Renal cortical epithelial cell (primary cell): ENCODE measurements around the gene RXRA. TPM values are rescaled to one million over a fixed set of nuclear protein-coding genes. Genes with fewer than 3 reads are reported as not detected.

Experiments used
- DNase-seq: peaks from one replicate; pipeline ENCODE4 v3.0.0-alpha.2; 2011; ENCODE audit warnings: low read depth
- total RNA-seq: library from RNA; depleted of rRNA; stranded (reverse); fragments of >200 nt; gene quantifications from 2 replicates; pipeline ENCODE4 v1.2.3, GENCODE V29; 2014

The RXRA gene
- total RNA-seq, 1 donor from 2014 or later = 26.5 TPM

GRCh38 chr9:134352247-134352933, 26.1 kb downstream of the RXRA start:
- no peak for DNase-seq

GRCh38 chr9:134353539-134353938, 27.3 kb downstream of the RXRA start:
- DNase-seq = no peak

GRCh38 chr9:134355158-134355557, 28.9 kb downstream of the RXRA start:
- DNase-seq = no peak

- DNase-seq = no peak
Observed at GRCh38 chr9:134355561-134356279, 29.5 kb downstream of the RXRA start.

- no peak for DNase-seq
Observed at GRCh38 chr9:134356496-134357470, 30.5 kb downstream of the RXRA start.

- DNase-seq = peak; percentile 25
Observed at GRCh38 chr9:134357631-134358025, 31.4 kb downstream of the RXRA start.

- DNase-seq = no peak
Observed at GRCh38 chr9:134358026-134358661, 31.9 kb downstream of the RXRA start.

- no peak for DNase-seq
Observed at GRCh38 chr9:134358662-134359319, 32.5 kb downstream of the RXRA start.

- DNase-seq = no peak
Observed at GRCh38 chr9:134359493-134360179, 33.4 kb downstream of the RXRA start.

- no peak for DNase-seq
Observed at GRCh38 chr9:134360180-134360759, 34.0 kb downstream of the RXRA start.

GRCh38 chr9:134360897-134361296, 34.6 kb downstream of the RXRA start:
- DNase-seq = no peak

- no peak for DNase-seq
Observed at GRCh38 chr9:134361426-134361825, 35.2 kb downstream of the RXRA start.

- no peak for DNase-seq
Observed at GRCh38 chr9:134361843-134362414, 35.7 kb downstream of the RXRA start.

- no peak for DNase-seq
Observed at GRCh38 chr9:134363450-134363849, 37.2 kb downstream of the RXRA start.

GRCh38 chr9:134364391-134365114, 38.3 kb downstream of the RXRA start:
- no peak for DNase-seq

GRCh38 chr9:134365115-134365596, 38.9 kb downstream of the RXRA start:
- DNase-seq = no peak

- DNase-seq = no peak
Observed at GRCh38 chr9:134365791-134366222, 39.6 kb downstream of the RXRA start.

GRCh38 chr9:134366223-134367031, 40.2 kb downstream of the RXRA start:
- peak; percentile 72 for DNase-seq
